Kidney glomerular epithelial cell (primary cell): ENCODE measurements around the gene P2RX6.
"Not testable (repeated sequence)": the region's sequence is repeated elsewhere in the genome, so short reads cannot be mapped to it uniquely, and the experiment has no call there.

ENCODE experiments used
- DNase-seq: peaks from one replicate; lab custom pipeline; 2025; lab: John Stamatoyannopoulos, UW

The P2RX6 gene

DNA sequence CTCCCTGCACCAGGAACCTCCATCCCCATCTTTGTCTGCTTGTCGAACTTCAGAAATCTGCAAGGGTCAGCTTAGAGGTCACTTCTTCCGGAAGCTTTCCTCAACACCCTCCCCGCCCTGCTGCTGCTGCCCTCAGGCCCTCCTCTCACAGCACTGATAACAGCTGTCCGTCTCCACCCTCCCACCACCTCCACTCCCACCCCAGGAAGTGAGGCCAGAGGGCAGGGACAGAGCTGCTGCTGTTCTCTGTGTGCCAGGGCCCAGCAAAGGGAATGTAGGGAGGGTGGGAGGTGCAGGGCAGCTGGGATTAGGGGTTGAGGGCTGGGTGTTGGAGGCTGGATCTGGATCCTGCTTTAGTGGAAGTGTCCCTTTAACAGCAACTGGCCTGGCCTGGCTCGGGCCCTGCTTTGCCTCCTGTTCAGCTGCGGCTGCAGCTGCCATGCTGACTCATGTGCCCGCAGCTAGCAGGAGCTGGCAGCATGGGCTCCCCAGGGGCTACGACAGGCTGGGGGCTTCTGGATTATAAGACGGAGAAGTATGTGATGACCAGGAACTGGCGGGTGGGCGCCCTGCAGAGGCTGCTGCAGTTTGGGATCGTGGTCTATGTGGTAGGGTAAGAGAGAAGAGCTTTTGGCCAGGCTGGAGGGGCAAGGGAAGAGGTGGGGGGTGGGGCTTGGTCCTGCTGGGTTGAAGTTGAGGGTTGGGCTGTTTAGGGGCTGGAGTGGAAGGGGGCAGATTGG lies at the start of gene P2RX6:
TSS of gene P2RX6 (plus strand) at position 440 of the 740 bp plus-strand sequence. CDS start at position 450, 10 bp downstream.
- no peak for DNase-seq

DNA sequence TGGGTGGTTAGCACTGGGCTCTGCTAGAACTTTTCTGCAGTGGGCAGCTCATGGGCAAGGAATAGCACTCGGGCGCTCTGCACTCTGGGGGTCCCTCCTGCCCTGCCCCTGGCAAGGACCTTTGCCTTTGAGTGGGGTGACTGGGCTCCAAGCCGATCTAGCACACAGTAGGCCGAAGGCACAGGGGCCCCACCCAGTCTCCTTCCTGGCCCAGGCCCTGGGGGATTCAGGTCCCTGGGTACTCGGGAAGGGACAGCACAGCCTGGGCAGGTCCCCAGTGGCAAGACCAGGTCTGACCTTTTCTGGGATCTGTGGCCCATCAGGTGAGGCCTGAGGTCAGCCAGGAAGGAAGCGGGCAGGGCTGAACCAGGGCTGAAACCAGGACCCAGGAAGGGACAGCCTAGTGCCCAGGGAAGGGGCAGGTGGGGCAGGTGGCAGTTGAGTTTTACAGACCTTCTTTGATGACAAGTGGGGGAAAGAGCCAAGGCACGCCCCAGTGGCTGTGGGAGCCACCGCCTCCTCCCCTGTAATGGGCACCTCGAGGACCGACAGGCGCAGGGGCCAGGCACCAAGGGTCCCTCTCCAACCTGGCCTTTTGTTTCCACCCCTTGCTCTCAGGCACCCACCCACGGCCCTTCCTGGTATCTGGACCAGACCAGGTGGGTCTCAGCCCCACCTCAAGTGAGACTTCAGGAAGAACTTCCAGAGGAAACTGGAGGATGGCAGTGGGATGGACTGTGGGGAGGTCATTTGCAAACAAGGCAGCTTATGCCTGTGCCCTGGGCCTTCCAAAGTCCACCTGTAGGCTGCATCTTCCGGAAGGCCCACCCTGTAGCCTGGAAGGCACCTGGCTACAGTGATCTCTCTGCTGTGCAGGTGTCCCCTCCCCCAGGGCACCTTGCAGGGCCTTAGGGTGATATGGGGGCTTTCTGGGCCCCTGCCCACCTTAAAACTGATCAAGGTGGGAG lies 48.8 kb upstream of the P2RX6 start:
- no peak for DNase-seq

DNA sequence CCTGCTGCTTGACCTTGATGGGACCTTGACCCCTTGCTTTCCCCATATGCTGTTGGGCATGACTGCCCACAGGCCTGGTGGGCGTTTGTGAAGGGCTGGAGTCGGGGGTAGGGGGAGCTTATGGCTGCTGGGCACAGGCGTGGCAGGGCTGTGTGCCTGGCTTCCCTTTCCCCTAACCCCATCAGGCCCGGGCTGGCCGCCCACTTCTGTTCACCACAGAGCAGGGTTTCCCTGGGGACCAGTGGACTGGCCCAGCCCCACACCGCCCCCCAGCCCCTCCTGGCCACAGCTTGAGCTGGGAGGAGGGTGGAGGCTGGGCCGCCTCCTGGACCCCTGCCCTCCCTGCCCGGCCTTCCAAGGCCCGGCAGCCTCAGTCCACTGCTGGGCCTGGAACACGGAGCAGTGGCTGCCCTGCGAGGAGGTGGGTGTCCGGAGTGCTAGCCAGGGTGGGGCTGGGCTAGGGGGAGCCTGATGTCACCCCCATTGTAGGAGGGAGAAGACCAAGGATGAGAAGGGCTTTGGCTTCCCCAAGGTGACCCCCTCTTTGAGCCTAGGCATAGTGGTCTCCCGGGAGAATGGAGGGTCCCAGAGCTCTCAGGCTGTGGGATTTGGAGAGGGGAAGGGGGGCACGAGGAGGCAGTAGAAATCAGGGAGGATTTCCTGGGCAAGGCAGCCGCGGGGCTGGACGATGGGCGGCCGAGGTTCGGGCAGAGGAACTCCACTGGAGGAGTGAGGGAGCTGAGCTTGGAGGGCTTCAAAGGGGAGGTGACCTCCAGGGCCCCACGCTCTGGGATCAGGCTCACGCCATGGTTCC lies 47.9 kb upstream of the P2RX6 start, which contains the start of gene AIFM3:
TSS of gene AIFM3 (plus strand) at position 373 of the 814 bp plus-strand sequence. CDS start 690 bp downstream, outside the sequence.
- DNase-seq: no peak

DNA sequence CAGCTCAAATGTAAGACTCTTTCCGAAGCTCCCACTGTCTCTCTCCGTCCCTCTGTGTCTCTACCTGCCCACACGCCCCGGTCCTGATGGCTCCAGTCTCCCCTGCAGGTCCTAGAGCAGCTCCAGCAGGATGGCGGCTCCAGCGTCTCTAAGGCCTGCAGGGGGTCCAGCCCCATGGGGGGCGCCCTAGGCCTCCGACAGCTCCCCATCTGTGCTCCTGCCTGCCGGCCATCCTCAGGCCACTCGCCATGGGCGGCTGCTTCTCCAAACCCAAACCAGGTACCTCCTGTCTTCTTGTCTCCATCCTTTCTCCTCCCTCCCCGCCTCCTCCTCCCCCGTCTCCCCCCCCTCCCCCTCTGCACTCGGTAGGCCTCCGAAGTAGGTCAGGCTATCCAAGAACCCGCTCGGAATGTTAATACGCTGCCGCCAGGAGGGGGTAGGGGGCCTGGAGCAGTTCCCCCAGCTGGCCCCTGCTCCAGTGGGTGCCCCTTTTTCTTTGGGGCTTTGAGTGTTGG lies 47.2 kb upstream of the P2RX6 start:
- DNase-seq: no peak

DNA sequence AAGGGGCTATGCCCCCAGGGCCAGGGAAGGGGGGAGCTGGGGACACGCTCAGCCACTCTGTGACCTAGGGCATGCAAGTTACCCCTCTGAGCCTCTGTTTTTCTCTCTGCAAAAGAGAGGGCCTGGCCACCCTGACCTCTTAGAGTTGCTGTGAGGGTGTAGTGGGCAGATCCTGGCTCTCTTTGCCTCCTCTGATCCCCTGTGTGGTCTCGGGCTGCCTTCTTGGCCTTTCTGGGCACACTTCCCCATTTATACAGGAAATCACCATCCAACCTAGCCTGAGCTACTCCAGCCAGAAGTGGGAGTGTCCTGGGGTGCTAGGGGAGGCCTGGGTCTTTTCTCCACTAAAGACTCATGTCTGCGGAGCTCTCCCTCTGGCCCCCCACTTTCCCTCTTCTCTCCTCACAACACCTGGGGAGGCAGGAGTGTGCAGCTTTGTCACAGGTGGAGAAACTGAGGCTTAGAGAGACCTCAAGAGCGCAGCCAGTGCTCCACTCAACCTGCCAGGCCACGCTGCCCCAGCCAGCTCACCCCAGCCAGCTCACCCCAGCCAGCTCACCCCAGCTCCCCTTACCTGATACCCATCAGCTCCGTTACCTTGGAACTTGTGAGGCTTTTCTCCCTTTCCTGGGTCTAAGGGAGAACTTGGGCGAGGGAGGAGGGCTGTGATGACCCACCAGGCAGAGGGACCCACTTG lies 46.5 kb upstream of the P2RX6 start:
- no peak for DNase-seq

DNA sequence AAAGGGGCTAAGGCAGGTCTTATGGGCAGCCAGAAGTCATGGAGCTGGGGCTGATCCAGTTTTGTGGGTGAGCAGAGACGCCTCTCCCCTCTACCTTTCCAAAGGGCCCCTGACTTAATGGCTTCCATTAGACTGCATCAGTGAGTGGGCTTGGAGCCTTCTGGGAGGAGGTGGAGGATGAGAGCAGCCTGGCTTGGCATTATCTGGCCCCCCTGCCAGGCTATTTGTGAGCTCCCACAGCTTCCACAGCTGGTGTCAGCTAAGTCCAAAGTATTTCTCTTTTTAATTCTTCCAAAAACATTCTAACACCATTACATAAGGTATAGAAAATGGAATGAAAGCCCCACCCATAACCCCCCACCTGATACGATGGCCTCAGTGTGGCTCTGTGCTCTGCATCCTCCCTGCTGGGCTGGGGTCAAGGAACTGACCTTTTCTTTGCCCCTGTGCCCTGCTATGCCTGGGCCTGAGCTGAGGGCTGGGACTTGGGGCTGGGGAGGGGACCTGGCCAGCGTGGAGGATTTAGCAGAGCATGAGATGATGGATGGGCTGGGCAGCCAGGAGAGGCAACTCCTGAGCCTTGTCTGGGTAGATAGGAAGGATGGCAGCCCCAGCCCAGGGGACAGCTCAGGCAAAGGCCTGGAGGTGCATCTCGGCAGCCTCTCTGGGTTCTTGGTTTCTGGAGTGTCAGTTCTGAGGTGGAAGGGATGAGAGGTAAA lies 43.9 kb upstream of the P2RX6 start:
- DNase-seq: no peak

DNA sequence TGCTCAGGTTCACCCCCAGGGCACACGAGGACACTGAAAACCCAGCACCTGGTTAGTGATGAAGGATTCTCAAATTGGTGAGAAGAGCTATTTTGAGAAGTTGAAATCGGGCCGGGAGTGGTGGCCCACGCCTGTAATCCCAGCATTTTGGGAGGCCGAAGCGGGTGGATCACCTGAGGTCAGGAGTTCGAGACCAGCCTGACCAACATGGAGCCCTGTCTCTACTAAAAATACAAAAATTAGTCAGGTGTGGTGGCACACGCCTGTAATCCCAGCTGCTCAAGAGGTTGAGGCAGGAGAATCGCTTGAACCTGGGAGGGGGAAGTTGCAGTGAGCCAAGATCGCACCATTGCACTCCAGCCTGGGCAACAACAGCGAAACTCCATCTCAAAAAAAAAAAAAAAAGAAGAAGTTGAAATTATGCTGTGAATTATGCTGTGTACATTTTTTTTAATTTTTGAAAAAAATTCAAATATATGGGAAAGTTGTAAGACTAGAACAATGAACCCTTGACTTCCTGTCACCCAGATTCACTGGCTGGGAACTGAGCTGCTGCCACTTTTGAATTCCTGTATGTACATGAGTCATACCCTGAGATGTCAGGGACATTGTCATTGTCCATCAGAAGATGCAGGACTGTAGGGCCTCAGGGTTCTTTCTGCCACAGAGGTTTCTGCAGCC lies 42.8 kb upstream of the P2RX6 start:
- DNase-seq: not testable (repeated sequence)

DNA sequence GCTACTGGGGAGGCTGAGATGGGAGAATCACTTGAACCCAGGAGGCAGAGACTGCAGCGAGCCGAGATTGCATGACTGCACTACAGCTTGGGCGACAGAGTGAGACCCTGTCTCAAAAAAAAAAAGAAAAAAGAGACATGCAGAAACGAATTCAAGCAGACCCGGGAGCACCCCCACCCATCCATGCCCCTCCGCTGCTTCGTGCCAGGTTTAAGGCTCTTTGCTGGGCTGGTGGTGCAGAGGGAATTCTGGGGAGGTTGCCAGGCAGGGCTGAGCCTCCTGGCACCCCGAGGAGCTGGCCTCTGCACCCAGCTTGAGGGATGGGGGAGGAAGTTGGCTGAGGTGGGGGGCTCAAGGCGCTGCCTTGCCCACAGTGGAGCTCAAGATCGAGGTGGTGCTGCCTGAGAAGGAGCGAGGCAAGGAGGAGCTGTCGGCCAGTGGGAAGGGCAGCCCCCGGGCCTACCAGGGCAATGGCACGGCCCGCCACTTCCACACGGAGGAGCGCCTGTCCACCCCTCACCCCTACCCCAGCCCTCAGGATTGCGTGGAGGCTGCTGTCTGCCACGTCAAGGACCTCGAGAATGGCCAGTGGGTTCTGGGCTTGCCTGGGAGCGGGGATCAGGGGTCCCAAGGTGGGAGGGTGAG lies 41.9 kb upstream of the P2RX6 start:
- DNase-seq: no peak

DNA sequence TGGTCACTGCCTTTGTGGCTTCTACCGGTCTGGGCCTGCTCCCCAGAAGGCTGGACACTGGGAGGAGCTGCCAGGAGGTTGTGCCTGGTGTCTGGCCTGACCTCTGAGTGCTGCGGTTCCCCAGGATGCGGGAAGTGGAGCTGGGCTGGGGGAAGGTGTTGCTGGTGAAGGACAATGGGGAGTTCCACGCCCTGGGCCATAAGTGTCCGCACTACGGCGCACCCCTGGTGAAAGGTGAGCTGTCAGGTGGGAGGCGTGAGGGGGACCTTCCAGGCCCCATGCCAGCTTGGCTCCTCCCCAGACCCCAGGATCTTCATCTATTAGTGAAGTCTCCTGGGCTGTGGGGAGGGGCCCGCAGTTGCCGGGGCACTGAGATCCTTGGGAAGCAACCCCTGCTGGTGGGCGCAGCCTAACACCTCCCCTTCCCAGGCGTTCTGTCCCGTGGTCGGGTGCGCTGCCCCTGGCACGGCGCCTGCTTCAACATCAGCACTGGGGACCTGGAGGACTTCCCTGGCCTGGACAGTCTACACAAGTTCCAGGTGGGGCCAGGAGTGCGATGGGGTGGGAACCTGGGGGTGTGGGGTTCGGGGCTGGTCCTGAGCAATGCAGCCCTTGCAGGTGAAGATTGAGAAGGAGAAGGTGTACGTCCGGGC lies 41.2 kb upstream of the P2RX6 start:
- DNase-seq: no peak

DNA sequence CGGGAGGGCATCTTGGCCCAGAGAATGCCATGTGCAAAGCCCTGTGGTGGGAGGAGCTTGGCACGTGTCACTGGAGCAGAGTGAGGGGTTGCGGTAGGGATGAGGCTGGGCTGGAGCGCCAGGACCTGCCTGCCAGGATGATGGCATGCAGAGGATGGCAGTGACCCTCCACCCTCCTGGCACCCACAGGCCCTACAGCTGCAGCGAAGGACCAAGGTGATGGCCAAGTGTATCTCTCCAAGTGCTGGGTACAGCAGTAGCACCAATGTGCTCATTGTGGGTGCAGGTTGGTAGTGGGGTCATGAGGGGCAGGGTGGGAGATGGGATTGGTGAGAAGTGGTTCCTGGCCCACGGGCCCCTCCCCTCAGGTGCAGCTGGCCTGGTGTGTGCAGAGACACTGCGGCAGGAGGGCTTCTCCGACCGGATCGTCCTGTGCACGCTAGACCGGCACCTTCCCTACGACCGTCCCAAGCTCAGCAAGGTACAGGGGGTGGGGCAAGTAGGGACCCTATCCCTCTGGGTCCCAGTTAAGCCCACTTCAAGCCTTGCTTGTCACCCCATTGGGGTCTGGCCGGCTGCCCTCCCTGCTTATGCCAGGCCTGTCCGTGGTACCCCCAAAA lies 40.5 kb upstream of the P2RX6 start:
- no peak for DNase-seq

DNA sequence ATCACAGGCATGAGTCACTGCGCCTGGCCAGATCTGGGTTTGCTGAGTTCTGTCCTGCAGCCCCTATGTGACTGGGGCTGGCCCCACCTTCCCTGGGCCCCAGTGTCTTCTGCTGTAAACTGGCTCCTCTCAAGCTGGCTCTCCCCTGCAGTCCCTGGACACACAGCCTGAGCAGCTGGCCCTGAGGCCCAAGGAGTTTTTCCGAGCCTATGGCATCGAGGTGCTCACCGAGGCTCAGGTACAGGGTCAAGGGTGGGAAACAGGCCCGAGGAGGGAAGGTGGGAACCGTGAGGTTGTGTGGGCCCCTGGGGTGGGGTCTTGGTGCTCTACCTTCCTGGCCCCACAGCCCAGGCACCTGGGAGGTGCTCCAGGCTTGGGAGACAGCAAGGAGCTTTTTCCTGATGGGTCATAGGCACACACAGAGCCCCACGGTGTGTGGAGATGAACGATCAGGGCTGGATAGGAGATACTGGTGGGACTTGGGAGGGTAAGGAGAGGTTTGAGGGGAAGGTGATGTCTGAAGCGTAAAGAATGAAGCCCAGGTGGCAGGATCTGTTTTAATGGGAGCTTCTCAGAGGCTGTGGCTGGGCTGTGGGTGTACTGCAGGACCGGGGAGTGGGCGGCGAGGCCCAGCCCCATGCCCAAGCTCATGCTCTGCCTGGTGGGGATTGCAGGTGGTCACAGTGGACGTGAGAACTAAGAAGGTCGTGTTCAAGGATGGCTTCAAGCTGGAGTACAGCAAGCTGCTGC lies 39.2 kb upstream of the P2RX6 start:
- no peak for DNase-seq

DNA sequence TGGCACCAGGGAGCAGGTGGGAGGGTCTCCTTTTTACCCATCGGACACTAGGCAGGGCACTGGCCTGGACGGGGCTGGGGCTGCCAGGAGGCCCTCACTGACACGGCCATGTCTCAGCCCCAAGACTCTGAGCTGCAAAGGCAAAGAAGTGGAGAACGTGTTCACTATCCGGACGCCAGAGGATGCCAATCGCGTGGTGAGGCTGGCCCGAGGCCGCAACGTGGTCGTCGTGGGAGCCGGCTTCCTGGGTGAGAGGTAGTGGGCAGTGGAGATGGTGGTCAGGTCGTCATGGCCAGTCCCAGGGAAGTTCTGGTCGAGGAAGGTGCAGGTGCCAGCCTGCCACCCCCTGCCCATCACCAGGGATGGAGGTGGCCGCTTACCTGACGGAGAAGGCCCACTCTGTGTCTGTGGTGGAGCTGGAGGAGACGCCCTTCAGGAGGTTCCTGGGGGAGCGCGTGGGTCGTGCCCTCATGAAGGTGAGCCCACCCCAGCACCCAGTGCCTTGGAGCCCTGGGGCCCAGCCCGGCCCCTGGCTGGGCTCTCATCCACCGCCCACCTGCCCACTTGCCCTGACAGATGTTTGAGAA lies 38.6 kb upstream of the P2RX6 start:
- no peak for DNase-seq

DNA sequence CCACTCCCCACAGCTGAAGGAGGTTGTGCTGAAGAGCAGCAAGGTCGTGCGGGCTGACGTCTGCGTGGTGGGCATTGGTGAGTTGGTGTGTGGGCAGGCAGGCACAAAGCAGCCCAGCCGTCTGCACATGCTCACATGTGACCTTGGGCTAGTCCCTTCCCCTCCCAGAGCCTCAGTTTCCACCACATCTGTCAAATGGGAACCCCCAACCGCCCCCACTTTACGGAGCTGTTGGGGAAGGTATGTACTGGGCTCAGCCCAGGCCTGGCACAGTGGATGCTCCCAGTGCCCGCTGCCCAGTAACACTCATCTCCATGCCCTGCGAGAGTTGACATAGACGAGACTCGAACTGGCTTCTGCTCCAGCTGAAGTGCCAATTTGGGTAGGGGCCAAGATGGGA lies 37.9 kb upstream of the P2RX6 start:
- DNase-seq: no peak

DNA sequence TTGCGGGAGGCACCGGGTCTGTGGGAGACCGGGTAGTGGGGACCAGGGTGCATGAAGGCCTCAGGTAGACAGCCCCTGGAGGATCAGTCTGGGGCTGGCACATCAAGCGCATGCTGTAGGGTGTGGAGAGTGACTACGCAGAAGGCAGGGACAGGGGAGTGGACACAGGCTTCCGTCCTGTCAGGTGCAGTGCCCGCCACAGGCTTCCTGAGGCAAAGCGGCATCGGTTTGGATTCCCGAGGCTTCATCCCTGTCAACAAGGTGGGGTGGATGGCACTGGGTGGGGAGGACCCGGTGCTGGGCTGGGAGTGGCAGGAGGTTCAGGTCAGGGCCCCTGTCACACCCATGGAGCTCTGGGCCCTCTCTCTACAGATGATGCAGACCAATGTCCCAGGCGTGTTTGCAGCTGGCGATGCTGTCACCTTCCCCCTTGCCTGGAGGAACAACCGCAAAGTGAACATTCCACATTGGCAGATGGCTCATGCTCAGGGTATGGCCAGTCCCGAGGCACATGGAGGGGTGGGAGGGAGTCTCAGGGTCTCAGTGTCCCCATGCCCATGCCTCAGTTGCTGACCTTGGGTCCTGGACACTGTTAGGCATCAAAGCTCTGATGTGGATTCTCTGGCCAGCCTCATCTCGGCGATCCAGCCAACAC lies 37.3 kb upstream of the P2RX6 start:
- no peak for DNase-seq

DNA sequence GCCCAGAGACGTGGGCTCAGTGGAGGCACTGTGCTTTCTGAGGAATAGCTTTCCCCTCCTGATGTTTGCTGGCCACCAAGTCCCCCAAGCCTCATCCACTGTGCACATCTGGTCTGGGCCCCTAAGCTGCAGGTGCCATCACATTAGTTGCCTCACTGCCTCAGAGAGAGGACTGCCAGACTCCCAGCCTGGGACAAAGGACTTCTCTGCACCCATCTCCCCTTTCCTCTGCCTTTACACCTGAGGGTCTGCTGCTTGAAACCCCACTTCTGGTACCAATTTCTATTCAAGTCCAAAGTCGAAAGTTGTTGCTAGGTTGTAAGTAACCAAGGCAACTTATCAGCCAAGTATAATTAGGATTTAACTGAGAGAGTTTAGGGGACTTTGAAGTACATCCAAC lies 36.5 kb upstream of the P2RX6 start:
- no peak for DNase-seq

DNA sequence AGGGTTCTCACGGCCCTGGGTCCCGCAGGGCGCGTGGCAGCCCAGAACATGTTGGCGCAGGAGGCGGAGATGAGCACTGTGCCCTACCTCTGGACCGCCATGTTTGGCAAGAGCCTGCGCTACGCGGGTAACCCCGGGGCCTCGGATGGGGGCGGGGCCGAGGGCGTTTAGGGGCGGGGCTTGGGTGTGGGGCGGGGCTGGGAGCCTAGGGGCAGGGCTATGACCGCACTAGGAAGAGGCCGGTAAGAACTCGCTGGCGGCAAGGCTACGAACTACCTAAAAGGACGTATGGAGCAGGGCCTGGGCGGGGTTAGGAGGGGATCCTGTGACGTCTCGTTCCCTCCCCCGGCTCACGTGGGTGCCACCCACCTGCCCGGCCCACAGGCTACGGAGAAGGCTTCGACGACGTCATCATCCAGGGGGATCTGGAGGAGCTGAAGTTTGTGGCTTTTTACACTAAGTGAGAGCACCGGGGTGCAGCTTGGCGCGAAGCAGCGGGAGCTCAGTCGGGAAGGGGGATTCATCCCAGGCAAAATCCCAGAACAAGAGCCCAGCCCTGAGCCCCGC lies 35.6 kb upstream of the P2RX6 start:
- peak; percentile 7 for DNase-seq
